ENCODE measurements around the gene MOAP1. TPM values are rescaled to one million over a fixed set of nuclear protein-coding genes. Genes with fewer than 3 reads are reported as not detected.

The MOAP1 gene
- total RNA-seq, 1 experiment from 2014 or later, result 18.1 TPM

DNA sequence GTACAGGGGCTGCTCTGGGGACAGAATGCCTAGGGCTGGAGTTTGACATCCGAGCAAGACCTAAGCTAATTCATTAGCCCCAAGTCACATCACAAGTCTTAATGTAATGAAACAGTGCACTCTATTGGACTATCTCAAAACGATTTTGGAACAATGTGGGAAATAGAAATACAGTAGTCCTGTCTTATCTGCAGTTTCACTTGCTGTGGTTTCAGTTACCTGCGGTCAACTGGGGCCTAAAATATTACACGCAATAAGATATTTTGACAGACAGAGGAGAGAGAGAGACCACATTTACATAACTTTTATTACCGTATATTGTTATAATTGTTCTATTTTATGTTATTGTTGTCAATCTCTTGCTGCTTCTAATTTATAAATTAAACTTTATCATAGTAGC, 21.1 kb downstream of the MOAP1 start (continued):
- TF ChIP-seq, protein P1, sequence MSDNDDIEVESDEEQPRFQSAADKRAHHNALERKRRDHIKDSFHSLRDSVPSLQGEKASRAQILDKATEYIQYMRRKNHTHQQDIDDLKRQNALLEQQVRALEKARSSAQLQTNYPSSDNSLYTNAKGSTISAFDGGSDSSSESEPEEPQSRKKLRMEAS (CRISPR knock-in tag; IDR thresholded peaks at IDR 0.05), result no peak
- TF ChIP-seq ZNF423 (CRISPR knock-in tag; IDR thresholded peaks at IDR 0.05) (no peak), NFYB (CRISPR knock-in tag; conservative IDR thresholded peaks at IDR 0.05; ENCODE audit: low read depth) (no peak), ZNF232 (CRISPR knock-in tag; IDR thresholded peaks at IDR 0.05) (no peak), KAT7 (CRISPR knock-in tag; IDR thresholded peaks at IDR 0.05; ENCODE audit: borderline replicate concordance) (no peak), CREB1 (CRISPR knock-in tag; IDR thresholded peaks at IDR 0.05) (no peak), JUN (CRISPR knock-in tag; IDR thresholded peaks at IDR 0.05) (no peak), FOXJ3 (CRISPR knock-in tag; IDR thresholded peaks at IDR 0.05; ENCODE audit: borderline replicate concordance) (no peak), TCF7 (CRISPR knock-in tag; IDR thresholded peaks at IDR 0.05; ENCODE audit: low read depth) (no peak)

DNA sequence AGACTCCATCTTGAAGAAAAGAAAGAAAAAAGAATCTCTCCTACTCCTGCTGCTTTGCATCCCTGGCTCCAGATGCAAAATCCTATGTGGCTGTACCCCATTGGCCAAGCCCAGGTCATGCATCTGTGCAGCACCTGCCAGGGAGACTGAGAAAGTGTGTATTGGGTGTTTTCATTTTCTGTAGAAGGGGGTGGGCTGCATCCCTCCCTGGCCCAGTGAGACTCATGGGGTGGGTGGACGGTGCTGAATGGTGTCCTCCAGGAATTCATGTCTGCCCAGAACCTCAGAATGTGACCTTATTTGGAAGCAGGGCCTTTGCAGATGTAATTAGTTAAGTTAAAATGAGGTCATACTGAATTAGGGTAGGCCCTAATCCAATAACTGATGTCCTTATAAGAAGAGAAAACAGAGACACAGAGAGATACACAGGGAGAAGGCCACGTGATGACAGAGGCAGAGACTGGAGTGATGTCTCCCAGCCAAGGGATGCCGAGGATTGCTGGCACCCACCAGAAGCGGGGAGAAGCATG, 23.2 kb downstream of the MOAP1 start:
- no peaks in the 10 kb centered on the region for H3K36me3 Mint-ChIP-seq
- no peaks in the 10 kb centered on the region for H3K9me3 Mint-ChIP-seq
- H3K27ac Mint-ChIP-seq, result peak overlapping the region; percentile 81; the same call in 1 of the 2 replicates
- ATAC-seq (no peak), DNase-seq (ENCODE audit: low spot score) (no peak)
- ChIA-PET CTCF (interaction anchor here (0.8 to 3.0 kb wide), 11 partner anchors 8 to 232 kb away, joined by 3 to 28 read pairs (median 5); partner anchors contain the start of genes LYSET and MOAP1), POLR2A (no interaction called here)
- H3K4me1 Mint-ChIP-seq, result peaks cover 4% of the 10 kb centered on the region
- H3K27me3 Mint-ChIP-seq (ENCODE audit: low read depth), result peaks cover 3% of the 10 kb centered on the region; the same call in 1 of the 2 replicates
- TF ChIP-seq ZNF671 (CRISPR knock-in tag; IDR thresholded peaks at IDR 0.05) (no peak), GABPB1 (CRISPR knock-in tag; IDR thresholded peaks at IDR 0.05) (no peak), ZNF219 (CRISPR knock-in tag; IDR thresholded peaks at IDR 0.05; ENCODE audit: borderline replicate concordance) (no peak), IRF2 (CRISPR knock-in tag; IDR thresholded peaks at IDR 0.05; ENCODE audit: borderline replicate concordance, low read depth) (no peak), HMGA2 (CRISPR knock-in tag; IDR thresholded peaks at IDR 0.05) (no peak), PRRX2 (CRISPR knock-in tag; IDR thresholded peaks at IDR 0.05) (no peak), ZBTB21 (CRISPR knock-in tag; IDR thresholded peaks at IDR 0.05; ENCODE audit: borderline replicate concordance) (no peak), ZNF263 (CRISPR knock-in tag; IDR thresholded peaks at IDR 0.05; ENCODE audit: low read depth) (no peak), NR1H2 (CRISPR knock-in tag; IDR thresholded peaks at IDR 0.05) (no peak), RELA (CRISPR knock-in tag; IDR thresholded peaks at IDR 0.05; ENCODE audit: borderline replicate concordance) (no peak), SP1 (CRISPR knock-in tag; conservative IDR thresholded peaks at IDR 0.05) (no peak), SMAD3 (CRISPR knock-in tag; IDR thresholded peaks at IDR 0.05; ENCODE audit: borderline replicate concordance) (no peak), EMX1 (CRISPR knock-in tag; IDR thresholded peaks at IDR 0.05) (no peak)
- TF ChIP-seq, protein P2, sequence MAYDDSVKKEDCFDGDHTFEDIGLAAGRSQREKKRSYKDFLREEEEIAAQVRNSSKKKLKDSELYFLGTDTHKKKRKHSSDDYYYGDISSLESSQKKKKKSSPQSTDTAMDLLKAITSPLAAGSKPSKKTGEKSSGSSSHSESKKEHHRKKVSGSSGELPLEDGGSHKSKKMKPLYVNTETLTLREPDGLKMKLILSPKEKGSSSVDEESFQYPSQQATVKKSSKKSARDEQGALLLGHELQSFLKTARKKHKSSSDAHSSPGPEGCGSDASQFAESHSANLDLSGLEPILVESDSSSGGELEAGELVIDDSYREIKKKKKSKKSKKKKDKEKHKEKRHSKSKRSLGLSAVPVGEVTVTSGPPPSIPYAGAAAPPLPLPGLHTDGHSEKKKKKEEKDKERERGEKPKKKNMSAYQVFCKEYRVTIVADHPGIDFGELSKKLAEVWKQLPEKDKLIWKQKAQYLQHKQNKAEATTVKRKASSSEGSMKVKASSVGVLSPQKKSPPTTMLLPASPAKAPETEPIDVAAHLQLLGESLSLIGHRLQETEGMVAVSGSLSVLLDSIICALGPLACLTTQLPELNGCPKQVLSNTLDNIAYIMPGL (CRISPR knock-in tag; IDR thresholded peaks at IDR 0.05), result no peak
- TF ChIP-seq, protein P3, sequence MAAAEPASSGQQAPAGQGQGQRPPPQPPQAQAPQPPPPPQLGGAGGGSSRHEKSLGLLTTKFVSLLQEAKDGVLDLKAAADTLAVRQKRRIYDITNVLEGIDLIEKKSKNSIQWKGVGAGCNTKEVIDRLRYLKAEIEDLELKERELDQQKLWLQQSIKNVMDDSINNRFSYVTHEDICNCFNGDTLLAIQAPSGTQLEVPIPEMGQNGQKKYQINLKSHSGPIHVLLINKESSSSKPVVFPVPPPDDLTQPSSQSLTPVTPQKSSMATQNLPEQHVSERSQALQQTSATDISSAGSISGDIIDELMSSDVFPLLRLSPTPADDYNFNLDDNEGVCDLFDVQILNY (CRISPR knock-in tag; IDR thresholded peaks at IDR 0.05), result no peak
- TF ChIP-seq, protein P4, sequence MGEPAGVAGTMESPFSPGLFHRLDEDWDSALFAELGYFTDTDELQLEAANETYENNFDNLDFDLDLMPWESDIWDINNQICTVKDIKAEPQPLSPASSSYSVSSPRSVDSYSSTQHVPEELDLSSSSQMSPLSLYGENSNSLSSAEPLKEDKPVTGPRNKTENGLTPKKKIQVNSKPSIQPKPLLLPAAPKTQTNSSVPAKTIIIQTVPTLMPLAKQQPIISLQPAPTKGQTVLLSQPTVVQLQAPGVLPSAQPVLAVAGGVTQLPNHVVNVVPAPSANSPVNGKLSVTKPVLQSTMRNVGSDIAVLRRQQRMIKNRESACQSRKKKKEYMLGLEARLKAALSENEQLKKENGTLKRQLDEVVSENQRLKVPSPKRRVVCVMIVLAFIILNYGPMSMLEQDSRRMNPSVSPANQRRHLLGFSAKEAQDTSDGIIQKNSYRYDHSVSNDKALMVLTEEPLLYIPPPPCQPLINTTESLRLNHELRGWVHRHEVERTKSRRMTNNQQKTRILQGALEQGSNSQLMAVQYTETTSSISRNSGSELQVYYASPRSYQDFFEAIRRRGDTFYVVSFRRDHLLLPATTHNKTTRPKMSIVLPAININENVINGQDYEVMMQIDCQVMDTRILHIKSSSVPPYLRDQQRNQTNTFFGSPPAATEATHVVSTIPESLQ (CRISPR knock-in tag; IDR thresholded peaks at IDR 0.05), result no peak
- TF ChIP-seq, protein P5, sequence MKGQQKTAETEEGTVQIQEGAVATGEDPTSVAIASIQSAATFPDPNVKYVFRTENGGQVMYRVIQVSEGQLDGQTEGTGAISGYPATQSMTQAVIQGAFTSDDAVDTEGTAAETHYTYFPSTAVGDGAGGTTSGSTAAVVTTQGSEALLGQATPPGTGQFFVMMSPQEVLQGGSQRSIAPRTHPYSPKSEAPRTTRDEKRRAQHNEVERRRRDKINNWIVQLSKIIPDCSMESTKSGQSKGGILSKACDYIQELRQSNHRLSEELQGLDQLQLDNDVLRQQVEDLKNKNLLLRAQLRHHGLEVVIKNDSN (CRISPR knock-in tag; IDR thresholded peaks at IDR 0.05), result no peak
- TF ChIP-seq, protein P6, sequence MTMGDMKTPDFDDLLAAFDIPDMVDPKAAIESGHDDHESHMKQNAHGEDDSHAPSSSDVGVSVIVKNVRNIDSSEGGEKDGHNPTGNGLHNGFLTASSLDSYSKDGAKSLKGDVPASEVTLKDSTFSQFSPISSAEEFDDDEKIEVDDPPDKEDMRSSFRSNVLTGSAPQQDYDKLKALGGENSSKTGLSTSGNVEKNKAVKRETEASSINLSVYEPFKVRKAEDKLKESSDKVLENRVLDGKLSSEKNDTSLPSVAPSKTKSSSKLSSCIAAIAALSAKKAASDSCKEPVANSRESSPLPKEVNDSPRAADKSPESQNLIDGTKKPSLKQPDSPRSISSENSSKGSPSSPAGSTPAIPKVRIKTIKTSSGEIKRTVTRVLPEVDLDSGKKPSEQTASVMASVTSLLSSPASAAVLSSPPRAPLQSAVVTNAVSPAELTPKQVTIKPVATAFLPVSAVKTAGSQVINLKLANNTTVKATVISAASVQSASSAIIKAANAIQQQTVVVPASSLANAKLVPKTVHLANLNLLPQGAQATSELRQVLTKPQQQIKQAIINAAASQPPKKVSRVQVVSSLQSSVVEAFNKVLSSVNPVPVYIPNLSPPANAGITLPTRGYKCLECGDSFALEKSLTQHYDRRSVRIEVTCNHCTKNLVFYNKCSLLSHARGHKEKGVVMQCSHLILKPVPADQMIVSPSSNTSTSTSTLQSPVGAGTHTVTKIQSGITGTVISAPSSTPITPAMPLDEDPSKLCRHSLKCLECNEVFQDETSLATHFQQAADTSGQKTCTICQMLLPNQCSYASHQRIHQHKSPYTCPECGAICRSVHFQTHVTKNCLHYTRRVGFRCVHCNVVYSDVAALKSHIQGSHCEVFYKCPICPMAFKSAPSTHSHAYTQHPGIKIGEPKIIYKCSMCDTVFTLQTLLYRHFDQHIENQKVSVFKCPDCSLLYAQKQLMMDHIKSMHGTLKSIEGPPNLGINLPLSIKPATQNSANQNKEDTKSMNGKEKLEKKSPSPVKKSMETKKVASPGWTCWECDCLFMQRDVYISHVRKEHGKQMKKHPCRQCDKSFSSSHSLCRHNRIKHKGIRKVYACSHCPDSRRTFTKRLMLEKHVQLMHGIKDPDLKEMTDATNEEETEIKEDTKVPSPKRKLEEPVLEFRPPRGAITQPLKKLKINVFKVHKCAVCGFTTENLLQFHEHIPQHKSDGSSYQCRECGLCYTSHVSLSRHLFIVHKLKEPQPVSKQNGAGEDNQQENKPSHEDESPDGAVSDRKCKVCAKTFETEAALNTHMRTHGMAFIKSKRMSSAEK (CRISPR knock-in tag; IDR thresholded peaks at IDR 0.05; ENCODE audit: borderline replicate concordance), result no peak
- TF ChIP-seq, protein P7, sequence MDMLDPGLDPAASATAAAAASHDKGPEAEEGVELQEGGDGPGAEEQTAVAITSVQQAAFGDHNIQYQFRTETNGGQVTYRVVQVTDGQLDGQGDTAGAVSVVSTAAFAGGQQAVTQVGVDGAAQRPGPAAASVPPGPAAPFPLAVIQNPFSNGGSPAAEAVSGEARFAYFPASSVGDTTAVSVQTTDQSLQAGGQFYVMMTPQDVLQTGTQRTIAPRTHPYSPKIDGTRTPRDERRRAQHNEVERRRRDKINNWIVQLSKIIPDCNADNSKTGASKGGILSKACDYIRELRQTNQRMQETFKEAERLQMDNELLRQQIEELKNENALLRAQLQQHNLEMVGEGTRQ (CRISPR knock-in tag; IDR thresholded peaks at IDR 0.05), result no peak
- H3K4me3 Mint-ChIP-seq, result no peak overlapping the region
